ENCODE results near the gene RASL11A. TPM values are rescaled to one million over a fixed set of nuclear protein-coding genes. Genes with fewer than 3 reads are reported as not detected.

RASL11A gene
- total and polyA plus RNA-seq, 11 donors = 2.9 to 13.7 (median 5.4) TPM

- peak overlapping the region in 8 of 12 donors; percentile 31 to 63 (median 42) for H3K27ac ChIP-seq
- H3K4me3 ChIP-seq = no peak overlapping the region
- no peak for TF ChIP-seq POLR2A (IDR thresholded peaks at IDR 0.05)
- TF ChIP-seq CTCF (IDR thresholded peaks at IDR 0.05) = no peak
- H3K27me3 ChIP-seq = no peaks in the 10 kb centered on the region
- DNase-seq (no peak), ATAC-seq (no peak)
- peaks cover 0 to 40% (median 18%) of the 10 kb centered on the region in 9 donors for H3K36me3 ChIP-seq
- intact Hi-C loops (cut with DNase I) = loop anchor here in 3 of 10 donors (10.0 kb wide), 3 partner anchors 161 to 289 kb away; partner anchors contain the start of gene GTF3A (in 1 of the 3)
- no peaks in the 10 kb centered on the region for H3K9me3 ChIP-seq
- H3K4me1 ChIP-seq = peaks cover 0 to 47% (median 16%) of the 10 kb centered on the region in 12 donors
- WGBS, 4 donors = 47 to 62% (median 58%) methylated on average over 2 of the region's 2 CpGs
Observed at GRCh38 chr13:27263438-27263837, 7.2 kb upstream of the RASL11A start.

- Histone ChIP-seq H3K4me1 (peaks cover 0 to 46% (median 16%) of the 10 kb centered on the region in 12 donors), H3K36me3 (peaks cover 0 to 33% (median 11%) of the 10 kb centered on the region in 9 donors), H3K27ac (peak overlapping the region in 8 of 12 donors; percentile 36 to 63 (median 43)), H3K9me3 (no peaks in the 10 kb centered on the region), H3K4me3 (no peak overlapping the region), H3K27me3 (no peaks in the 10 kb centered on the region)
- ATAC-seq = peak; percentile 67 to 81 (median 76)
- intact Hi-C loops (cut with DNase I) = loop anchor here in 3 of 10 donors (10.0 kb wide), 3 partner anchors 161 to 289 kb away; partner anchors contain the start of gene GTF3A (in 1 of the 3)
- 33 to 45% (median 39%) methylated on average over 5 of the region's 5 CpGs for WGBS, 4 donors
- DNase-seq = peak in 1 of 5 donors; percentile 47
- TF ChIP-seq CTCF (IDR thresholded peaks at IDR 0.05) = no peak
- no peak for TF ChIP-seq POLR2A (IDR thresholded peaks at IDR 0.05)
Observed at GRCh38 chr13:27264181-27264580, 6.4 kb upstream of the RASL11A start.

- ATAC-seq = no peak
- DNase-seq = no peak
- 69 to 77% (median 73%) methylated on average over 1 of the region's 1 CpG for WGBS, 4 donors
- peak overlapping the region in 9 of 12 donors; percentile 36 to 63 (median 41) for H3K27ac ChIP-seq
- TF ChIP-seq CTCF (IDR thresholded peaks at IDR 0.05) = no peak
- TF ChIP-seq POLR2A (IDR thresholded peaks at IDR 0.05) = no peak
- peaks cover 0 to 41% (median 16%) of the 10 kb centered on the region in 12 donors for H3K4me1 ChIP-seq
- peaks cover 0 to 28% (median 8%) of the 10 kb centered on the region in 9 donors for H3K36me3 ChIP-seq
- no peak overlapping the region for H3K4me3 ChIP-seq
- no peaks in the 10 kb centered on the region for H3K27me3 ChIP-seq
- H3K9me3 ChIP-seq = no peaks in the 10 kb centered on the region
- intact Hi-C loops (cut with DNase I) = loop anchor here in 3 of 10 donors (10.0 kb wide), 3 partner anchors 160 to 290 kb away; partner anchors contain the start of gene GTF3A (in 1 of the 3)
Observed at GRCh38 chr13:27264648-27265047, 6.0 kb upstream of the RASL11A start.

GRCh38 chr13:27266917-27267316 is 3.7 kb upstream of the RASL11A start:
- ATAC-seq = peak in 3 of 4 donors; percentile 5 to 17 (median 8)
- Histone ChIP-seq H3K27ac (peak overlapping the region in 11 of 12 donors; percentile 3 to 66 (median 48)), H3K36me3 (peaks cover 0 to 10% (median 6%) of the 10 kb centered on the region in 9 donors), H3K4me3 (no peak overlapping the region), H3K27me3 (peaks cover 0 to 6% (median 0%) of the 10 kb centered on the region in 9 donors), H3K9me3 (no peaks in the 10 kb centered on the region), H3K4me1 (peaks cover 0 to 52% (median 25%) of the 10 kb centered on the region in 12 donors)
- WGBS, 4 donors = 45 to 61% (median 52%) methylated on average over 2 of the region's 2 CpGs
- intact Hi-C loops (cut with DNase I) = loop anchor here in 3 of 10 donors (10.0 kb wide), 3 partner anchors 158 to 292 kb away; partner anchors contain the start of gene GTF3A (in 1 of the 3)
- no peak for TF ChIP-seq CTCF (IDR thresholded peaks at IDR 0.05)
- no peak for TF ChIP-seq POLR2A (IDR thresholded peaks at IDR 0.05)
- DNase-seq = no peak

Measured in heart left ventricle (tissue), 16 donors.